Glutamatergic neuron (in vitro differentiated cells): ENCODE data around the gene SMIM34. TPM values are rescaled to one million over a fixed set of nuclear protein-coding genes. Genes with fewer than 3 reads are reported as not detected.
"Not testable (repeated sequence)": the region's sequence is repeated elsewhere in the genome, so short reads cannot be mapped to it uniquely, and the experiment has no call there.

ENCODE experiments used
- DNase-seq: peaks from one replicate; pipeline ENCODE4 v3.0.0; 2022
- H3K27ac Mint-ChIP-seq: one replicate; pipeline ENCODE4 v1.8.0; 2020; ENCODE audit warnings: mild to moderate bottlenecking, mixed read lengths, inconsistent platforms; ENCODE audit not compliant: unreplicated experiment
- H3K27me3 Mint-ChIP-seq: one replicate; pipeline ENCODE4 v1.8.0; 2020; ENCODE audit warnings: mild to moderate bottlenecking, moderate library complexity, mixed read lengths, inconsistent platforms; ENCODE audit not compliant: unreplicated experiment
- H3K36me3 Mint-ChIP-seq: one replicate; pipeline ENCODE4 v1.8.0; 2020; ENCODE audit warnings: mild to moderate bottlenecking, mixed read lengths, inconsistent platforms; ENCODE audit not compliant: unreplicated experiment
- H3K4me1 Mint-ChIP-seq: one replicate; pipeline ENCODE4 v1.8.0; 2020; ENCODE audit warnings: mild to moderate bottlenecking, low read depth, mixed read lengths, inconsistent platforms; ENCODE audit not compliant: unreplicated experiment
- H3K4me3 Mint-ChIP-seq: one replicate; pipeline ENCODE4 v1.8.0; 2020; ENCODE audit warnings: mild to moderate bottlenecking, mixed read lengths, inconsistent platforms; ENCODE audit not compliant: unreplicated experiment
- H3K9me3 Mint-ChIP-seq: one replicate; pipeline ENCODE4 v1.8.0; 2020; ENCODE audit warnings: mild to moderate bottlenecking, moderate library complexity, mixed read lengths, inconsistent platforms; ENCODE audit not compliant: unreplicated experiment
- total RNA-seq: library from RNA; stranded (reverse); fragmentation: NEBNext Ultra II Directional; extraction: Animal tissue kit (Norgen Biotek cat#: 25700); gene quantifications from one replicate; pipeline ENCODE4 v1.2.1, GENCODE V29; 2021; ENCODE audit not compliant: unreplicated experiment

The SMIM34 gene
- total RNA-seq, 1 donor from 2014 or later: not detected

- not testable (repeated sequence) for H3K36me3 Mint-ChIP-seq, H3K27me3 Mint-ChIP-seq, H3K27ac Mint-ChIP-seq, H3K4me1 Mint-ChIP-seq, H3K9me3 Mint-ChIP-seq, H3K4me3 Mint-ChIP-seq, DNase-seq
Observed at GRCh38 chr21:34406676-34407075, 17.1 kb downstream of the SMIM34 start.

GRCh38 chr21:34406102-34406501, 17.6 kb downstream of the SMIM34 start:
- not testable (repeated sequence) for DNase-seq, H3K4me1 Mint-ChIP-seq, H3K27ac Mint-ChIP-seq, H3K4me3 Mint-ChIP-seq, H3K9me3 Mint-ChIP-seq, H3K27me3 Mint-ChIP-seq, H3K36me3 Mint-ChIP-seq

- DNase-seq, H3K36me3 Mint-ChIP-seq, H3K9me3 Mint-ChIP-seq, H3K27me3 Mint-ChIP-seq, H3K27ac Mint-ChIP-seq, H3K4me3 Mint-ChIP-seq, H3K4me1 Mint-ChIP-seq: not testable (repeated sequence)
Observed at GRCh38 chr21:34405686-34406085, 18.1 kb downstream of the SMIM34 start.

- not testable (repeated sequence) for H3K27me3 Mint-ChIP-seq, H3K36me3 Mint-ChIP-seq, H3K4me3 Mint-ChIP-seq, H3K4me1 Mint-ChIP-seq, H3K27ac Mint-ChIP-seq, DNase-seq, H3K9me3 Mint-ChIP-seq
Observed at GRCh38 chr21:34404742-34405141, 19.0 kb downstream of the SMIM34 start.

- not testable (repeated sequence) for H3K4me1 Mint-ChIP-seq, H3K4me3 Mint-ChIP-seq, H3K36me3 Mint-ChIP-seq, DNase-seq, H3K27me3 Mint-ChIP-seq, H3K27ac Mint-ChIP-seq, H3K9me3 Mint-ChIP-seq
Observed at GRCh38 chr21:34400522-34400921, 23.2 kb downstream of the SMIM34 start.

- H3K9me3 Mint-ChIP-seq, H3K4me3 Mint-ChIP-seq, DNase-seq, H3K27ac Mint-ChIP-seq, H3K36me3 Mint-ChIP-seq, H3K27me3 Mint-ChIP-seq, H3K4me1 Mint-ChIP-seq: not testable (repeated sequence)
Observed at GRCh38 chr21:34383724-34384415, 39.9 kb downstream of the SMIM34 start.

- not testable (repeated sequence) for H3K27me3 Mint-ChIP-seq, H3K4me3 Mint-ChIP-seq
Observed at GRCh38 chr21:34383138-34383537, 40.6 kb downstream of the SMIM34 start.

GRCh38 chr21:34375619-34375972, 48.2 kb downstream of the SMIM34 start:
- H3K36me3 Mint-ChIP-seq, H3K9me3 Mint-ChIP-seq, H3K4me3 Mint-ChIP-seq, H3K27ac Mint-ChIP-seq, DNase-seq, H3K27me3 Mint-ChIP-seq, H3K4me1 Mint-ChIP-seq: not testable (repeated sequence)

More at GRCh38 chr21:34383138-34383537, 40.6 kb downstream of the SMIM34 start:
- DNase-seq, H3K27ac Mint-ChIP-seq, H3K4me1 Mint-ChIP-seq, H3K36me3 Mint-ChIP-seq, H3K9me3 Mint-ChIP-seq: not testable (repeated sequence)

- not testable (repeated sequence) for H3K9me3 Mint-ChIP-seq, H3K27me3 Mint-ChIP-seq, H3K27ac Mint-ChIP-seq, H3K36me3 Mint-ChIP-seq, H3K4me1 Mint-ChIP-seq, H3K4me3 Mint-ChIP-seq, DNase-seq
Observed at GRCh38 chr21:34374940-34375618, 48.7 kb downstream of the SMIM34 start, which contains the start of gene SMIM11. Gene SMIM11 (plus strand): TSS chr21:34375507. CDS start chr21:34379505, 3,998 bp downstream.

- not testable (repeated sequence) for H3K27me3 Mint-ChIP-seq, H3K27ac Mint-ChIP-seq, DNase-seq, H3K36me3 Mint-ChIP-seq, H3K4me3 Mint-ChIP-seq, H3K4me1 Mint-ChIP-seq, H3K9me3 Mint-ChIP-seq
Observed at GRCh38 chr21:34374462-34374861, 49.3 kb downstream of the SMIM34 start.
